GM18505 (cell line): ENCODE results near the gene HS2ST1.

Experiments used
- ATAC-seq: cut with Tn5 transposase; IDR thresholded peaks from one replicate; pipeline ENCODE4 v1.9.1; 2021; ENCODE audit not compliant: unreplicated experiment
- POLR2A ChIP-seq: IDR thresholded peaks from 4 replicates; pipeline ENCODE4 v1.6.1; 2011; ENCODE audit warnings: borderline replicate concordance; ENCODE audit not compliant: insufficient read depth, insufficient read length; ENCODE audit errors: extremely low read depth

The HS2ST1 gene

GRCh38 chr1:87108228-87108627 is 193.8 kb downstream of the HS2ST1 start:
- no peak for ATAC-seq
- TF ChIP-seq POLR2A, result no peak

DNA sequence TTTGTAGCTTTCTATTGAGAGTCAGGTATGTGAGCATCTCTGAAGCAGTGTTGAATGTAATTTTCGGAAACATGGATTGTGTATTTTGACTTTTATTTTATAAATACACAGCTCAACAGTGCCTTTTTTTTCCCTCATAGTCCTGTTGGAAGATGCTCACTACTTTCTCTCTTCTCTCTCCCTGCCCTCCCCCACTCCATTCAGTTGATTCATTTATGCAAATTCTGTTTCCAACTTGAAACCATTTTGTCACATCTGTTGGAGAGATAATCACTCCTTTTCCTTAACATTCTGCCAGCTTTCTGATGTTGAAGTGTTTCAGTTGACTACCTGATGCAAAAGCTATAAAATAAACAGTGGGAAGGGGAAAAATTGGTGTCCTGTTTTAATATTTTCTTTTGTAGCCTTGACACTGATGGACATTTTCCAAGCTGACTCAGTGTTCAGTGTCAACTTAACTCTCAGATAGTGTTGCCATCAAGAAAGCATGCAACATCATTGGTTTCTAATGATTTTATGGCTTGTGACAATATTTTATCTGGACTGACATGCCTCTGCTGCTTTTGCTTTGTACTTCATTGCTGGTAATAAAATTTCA is 194.5 kb downstream of the HS2ST1 start:
- ATAC-seq, result no peak
- no peak for TF ChIP-seq POLR2A

DNA sequence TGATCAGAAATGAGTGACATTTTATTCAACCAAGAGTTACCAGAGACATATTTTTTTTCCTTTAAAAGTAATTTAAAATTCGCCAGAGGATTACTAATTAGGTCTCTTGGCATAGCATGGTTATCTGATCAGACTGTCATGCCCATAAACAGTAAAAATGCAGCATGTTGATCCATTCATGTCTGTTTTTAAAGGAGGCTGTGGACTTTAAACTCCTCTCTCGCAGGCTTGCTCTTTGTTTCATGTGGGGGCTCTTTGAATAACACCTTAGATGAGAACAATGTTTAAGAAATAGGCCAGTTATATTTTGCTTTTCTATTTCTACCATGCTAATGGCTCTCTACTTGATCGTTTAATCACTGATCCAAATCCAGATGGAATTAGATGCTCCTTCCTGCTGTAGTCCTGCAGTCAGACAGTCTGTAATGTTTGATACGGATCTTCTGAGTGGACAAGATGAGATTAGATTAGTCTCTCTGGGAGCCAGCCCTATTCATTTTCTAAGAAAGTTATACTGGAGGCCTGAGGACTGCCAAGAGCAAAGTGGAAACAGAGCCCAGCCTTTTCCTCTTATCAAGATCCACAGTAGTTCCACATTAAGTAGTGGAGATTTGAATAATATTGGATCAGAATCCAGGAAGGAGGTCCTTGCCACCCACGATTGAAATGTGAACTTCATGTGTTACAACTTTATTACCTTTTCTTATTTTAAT is 197.4 kb downstream of the HS2ST1 start:
- ATAC-seq, result no peak
- no peak for TF ChIP-seq POLR2A

DNA sequence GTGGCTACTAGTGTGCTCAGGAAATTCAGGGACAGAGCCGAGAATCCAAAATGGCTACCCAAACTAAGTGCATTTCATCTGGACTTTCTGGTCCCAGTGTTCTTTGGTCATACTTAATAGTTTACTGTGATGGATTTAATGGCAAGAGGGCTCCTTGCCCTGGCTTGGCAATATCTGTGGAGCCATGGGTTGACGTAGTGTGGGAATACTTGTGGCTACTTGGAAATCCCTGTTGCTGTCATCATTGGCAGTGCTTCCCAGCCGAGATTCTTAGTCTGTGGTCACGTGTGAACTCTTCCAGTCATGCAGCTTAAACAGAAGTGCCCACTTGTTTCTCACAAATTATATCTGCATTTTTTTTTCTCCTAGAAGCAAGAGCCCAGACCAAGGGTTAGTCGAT is 198.9 kb downstream of the HS2ST1 start:
- TF ChIP-seq POLR2A, result no peak
- no peak for ATAC-seq

DNA sequence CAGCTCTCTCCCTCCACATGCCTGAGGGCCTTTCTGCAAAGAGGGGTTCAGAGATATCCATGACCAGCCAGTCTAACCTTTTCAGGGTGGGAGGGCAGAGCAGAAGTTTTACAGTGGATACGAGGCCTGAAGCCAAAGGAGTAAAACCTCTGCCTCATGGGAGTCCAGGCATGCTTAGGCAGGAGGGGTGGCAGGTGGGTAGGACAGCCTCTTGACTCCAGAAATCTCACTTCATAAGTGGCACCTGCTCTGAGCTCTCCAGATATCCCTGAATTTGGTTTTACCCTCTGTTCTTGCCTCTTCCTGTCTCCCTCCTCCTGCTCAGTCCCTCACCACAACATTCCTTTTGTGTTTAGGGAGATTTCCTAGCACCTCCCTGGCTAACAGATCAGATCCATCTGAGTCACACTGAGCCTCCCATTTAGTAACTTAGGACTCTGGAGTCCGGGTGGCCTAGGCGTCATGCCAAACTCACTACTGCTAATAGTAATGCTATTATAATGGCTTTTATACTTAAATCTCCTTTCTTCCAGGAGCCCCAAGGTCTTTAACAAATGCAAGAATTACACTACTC is 201.0 kb downstream of the HS2ST1 start:
- ATAC-seq, result no peak
- TF ChIP-seq POLR2A, result no peak

DNA sequence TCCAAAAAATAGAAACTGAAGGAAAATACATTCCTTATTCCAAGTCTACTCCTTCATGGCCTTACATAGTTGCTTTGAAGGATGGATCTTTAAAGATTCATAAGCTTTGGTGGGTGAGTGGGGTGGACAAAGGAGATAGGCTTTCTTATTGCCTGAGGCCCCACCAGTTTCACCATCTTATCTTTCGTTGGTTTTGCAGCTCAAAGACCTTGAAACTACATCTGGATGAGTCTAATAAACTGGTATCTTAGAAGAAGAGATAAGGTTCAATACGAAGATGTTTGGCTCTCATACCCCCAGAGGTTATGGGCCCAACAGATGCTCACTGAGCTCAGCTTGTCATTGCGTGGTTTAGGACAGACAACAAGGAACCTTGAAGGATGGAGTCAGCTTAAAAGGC is 201.5 kb downstream of the HS2ST1 start:
- ATAC-seq, result no peak

DNA sequence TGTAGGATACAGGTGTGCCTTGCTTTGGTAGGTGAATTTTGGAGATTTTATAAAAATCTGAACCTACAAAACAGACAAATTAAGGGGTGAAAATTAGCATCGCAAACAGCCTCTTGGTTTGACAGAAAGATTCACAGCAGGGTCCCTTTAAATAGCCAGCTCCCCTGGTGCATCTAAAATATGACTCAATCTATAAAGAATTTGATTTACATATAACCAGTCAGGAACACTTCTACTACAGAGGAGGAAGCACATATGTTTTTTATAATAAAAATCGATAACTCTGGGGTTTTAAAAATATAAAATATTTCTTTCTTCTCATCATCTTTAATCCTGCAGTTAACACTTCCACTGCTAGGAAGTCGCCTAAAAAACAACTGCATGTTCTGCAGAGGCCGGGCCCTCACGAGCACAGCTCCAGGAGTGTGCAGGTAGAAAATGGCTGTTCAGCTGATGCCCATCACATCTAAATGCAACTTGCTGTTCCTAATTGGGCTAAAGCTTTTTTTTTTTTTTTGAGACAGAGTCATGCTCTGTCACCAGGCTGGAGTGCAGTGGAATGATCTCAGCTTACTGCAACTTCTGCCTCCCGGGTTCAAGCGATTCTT is 203.4 kb downstream of the HS2ST1 start:
- ATAC-seq, result no peak
- TF ChIP-seq POLR2A, result no peak

More for the DNA sequence above, 201.5 kb downstream of the HS2ST1 start:
- no peak for TF ChIP-seq POLR2A

DNA sequence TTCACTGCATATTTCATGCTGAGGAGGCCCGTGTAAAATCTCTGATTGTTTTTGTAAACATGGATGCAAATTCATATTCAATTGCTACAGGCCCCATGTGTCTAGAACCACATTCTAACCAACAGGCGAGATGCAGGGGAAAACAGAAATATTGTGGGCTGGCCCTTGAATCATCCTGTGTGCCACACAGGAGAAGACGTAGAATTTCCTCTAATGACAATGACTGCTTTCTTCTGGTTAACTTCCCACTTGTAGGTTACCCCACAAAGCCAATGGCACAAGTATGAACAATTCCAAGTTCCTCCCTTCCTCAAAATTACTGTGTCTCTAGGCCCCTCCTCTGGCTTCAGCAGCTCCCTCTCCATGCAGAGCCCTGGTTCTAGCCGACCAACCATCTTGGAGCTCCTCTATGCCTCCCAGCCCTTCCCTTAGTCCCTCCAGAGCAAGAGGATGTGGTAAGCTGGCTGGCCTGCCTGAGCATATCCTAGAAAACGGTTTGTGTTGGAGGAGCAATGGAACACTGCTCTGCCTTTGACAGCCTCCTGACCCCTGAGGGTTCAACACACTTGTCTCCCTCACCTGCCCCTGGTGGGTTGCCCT is 205.2 kb downstream of the HS2ST1 start:
- ATAC-seq, result no peak
- TF ChIP-seq POLR2A, result no peak

- TF ChIP-seq POLR2A, result no peak
- ATAC-seq, result no peak
Observed at GRCh38 chr1:87120779-87121178, 206.3 kb downstream of the HS2ST1 start.

DNA sequence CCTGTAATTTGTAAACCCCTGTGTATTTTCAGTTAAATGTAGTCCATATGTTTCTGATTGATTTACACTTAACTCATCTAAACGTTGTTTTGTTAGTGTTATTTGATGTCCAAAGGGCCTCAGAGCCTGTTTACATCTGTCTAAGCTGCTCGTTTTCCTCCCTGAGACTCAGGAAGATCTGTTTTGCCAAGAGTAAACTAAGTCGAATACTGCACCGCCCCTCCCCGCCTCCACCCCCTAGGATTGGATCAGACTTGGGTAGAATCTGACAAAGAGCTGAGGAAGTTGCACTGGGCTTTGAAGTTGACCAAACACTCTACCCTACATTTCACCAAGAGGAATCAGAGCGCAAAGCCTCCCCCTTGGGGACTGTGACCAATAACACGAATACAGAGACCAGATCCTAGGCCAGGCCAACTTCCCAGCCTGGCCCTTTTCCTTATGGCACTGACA is 207.3 kb downstream of the HS2ST1 start:
- TF ChIP-seq POLR2A, result no peak
- ATAC-seq, result no peak

GRCh38 chr1:87122243-87122642 is 207.8 kb downstream of the HS2ST1 start:
- ATAC-seq, result no peak
- TF ChIP-seq POLR2A, result no peak

DNA sequence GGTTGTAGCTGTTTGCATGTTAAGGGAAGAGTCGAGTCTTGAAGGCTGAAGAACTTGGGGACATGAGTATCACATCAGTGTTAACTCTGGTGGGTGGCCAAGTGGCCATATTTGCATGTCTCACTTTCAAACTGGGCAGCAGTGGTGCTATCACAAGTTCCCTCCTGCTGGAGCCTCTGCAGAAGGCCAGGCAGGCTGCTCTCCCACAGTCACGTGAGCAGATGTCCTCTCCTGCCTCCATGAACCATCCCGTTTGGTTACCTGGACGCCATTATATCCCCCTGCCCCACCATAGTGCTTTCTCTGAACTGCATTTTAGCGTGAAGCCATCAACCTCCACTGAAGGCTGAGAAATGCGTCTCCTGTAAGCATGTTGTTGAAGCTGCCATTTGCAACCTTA is 209.2 kb downstream of the HS2ST1 start:
- ATAC-seq, result no peak
- no peak for TF ChIP-seq POLR2A

- no peak for ATAC-seq
- TF ChIP-seq POLR2A, result no peak
Observed at GRCh38 chr1:87126886-87127505, 212.6 kb downstream of the HS2ST1 start.
